GM12892 (cell line): Measurements from ENCODE around the gene SUMO2.

Experiments
- POLR2A ChIP-seq: IDR thresholded peaks from 2 replicates; pipeline ENCODE4 v1.6.1; 2011; ENCODE audit warnings: low read depth, low read length, control low read depth
- POLR2AphosphoS5 ChIP-seq: IDR thresholded peaks from 2 replicates; pipeline ENCODE4 v1.6.1; 2011; ENCODE audit warnings: low read depth, low read length, control low read depth

- TF ChIP-seq POLR2AphosphoS5 (no peak), POLR2A (no peak)
These were observed 23.3 kb downstream of the SUMO2 start for GRCh38 chr17:75159196-75160031.
